Measurements from ENCODE around the gene EDN1.

DNA sequence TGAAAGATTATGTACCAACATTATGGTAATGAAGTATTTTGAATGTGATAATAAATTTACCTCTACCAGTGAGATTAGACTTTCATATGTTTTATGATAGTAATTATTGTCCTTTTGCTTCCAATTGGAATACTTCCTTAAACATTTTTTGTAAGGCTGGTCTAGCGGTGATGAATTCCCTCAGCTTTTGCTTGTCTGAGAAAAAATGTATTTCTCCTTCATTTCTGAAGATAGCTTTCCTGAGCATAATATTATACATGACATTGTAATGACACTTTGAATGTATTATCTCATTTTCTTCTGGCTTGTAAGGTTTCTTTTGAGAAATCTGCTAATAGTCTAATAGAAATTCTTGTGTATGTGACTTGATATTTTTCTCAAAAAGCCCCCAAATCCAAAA, 18.6 kb upstream of the EDN1 start:
- TF ChIP-seq, protein P1, sequence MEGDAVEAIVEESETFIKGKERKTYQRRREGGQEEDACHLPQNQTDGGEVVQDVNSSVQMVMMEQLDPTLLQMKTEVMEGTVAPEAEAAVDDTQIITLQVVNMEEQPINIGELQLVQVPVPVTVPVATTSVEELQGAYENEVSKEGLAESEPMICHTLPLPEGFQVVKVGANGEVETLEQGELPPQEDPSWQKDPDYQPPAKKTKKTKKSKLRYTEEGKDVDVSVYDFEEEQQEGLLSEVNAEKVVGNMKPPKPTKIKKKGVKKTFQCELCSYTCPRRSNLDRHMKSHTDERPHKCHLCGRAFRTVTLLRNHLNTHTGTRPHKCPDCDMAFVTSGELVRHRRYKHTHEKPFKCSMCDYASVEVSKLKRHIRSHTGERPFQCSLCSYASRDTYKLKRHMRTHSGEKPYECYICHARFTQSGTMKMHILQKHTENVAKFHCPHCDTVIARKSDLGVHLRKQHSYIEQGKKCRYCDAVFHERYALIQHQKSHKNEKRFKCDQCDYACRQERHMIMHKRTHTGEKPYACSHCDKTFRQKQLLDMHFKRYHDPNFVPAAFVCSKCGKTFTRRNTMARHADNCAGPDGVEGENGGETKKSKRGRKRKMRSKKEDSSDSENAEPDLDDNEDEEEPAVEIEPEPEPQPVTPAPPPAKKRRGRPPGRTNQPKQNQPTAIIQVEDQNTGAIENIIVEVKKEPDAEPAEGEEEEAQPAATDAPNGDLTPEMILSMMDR (IDR thresholded peaks at IDR 0.05) = no peak
- TF ChIP-seq POLR2A (IDR thresholded peaks at IDR 0.05) = no peak

Measured in adrenal gland (tissue), 5 donors.